Loucy (cell line): Measurements from ENCODE around the gene SCAPER.

ENCODE experiments used
- H2AFZ ChIP-seq: fragments of 200-600 bp; sonication (generic); 2 replicates; pipeline ENCODE4 v1.6.0; 2016; ENCODE audit warnings: antibody characterized with exemption, mild to moderate bottlenecking, low read length, moderate library complexity
- H3F3A ChIP-seq: fragments of 200-600 bp; 2 replicates; pipeline ENCODE4 v1.6.0; 2016; ENCODE audit warnings: antibody characterized with exemption, low read depth, mild to moderate bottlenecking
- H3K27me3 ChIP-seq: fragments of 200-600 bp; sonication (generic); 2 replicates; pipeline ENCODE4 v1.6.1; 2014; ENCODE audit warnings: low read length, mild to moderate bottlenecking; ENCODE audit not compliant: insufficient read depth, poor library complexity, severe bottlenecking
- H3K36me3 ChIP-seq: fragments of 200-600 bp; sonication (generic); 2 replicates; pipeline ENCODE4 v1.6.1; 2016; ENCODE audit warnings: low read length; ENCODE audit not compliant: insufficient read depth
- H3K4me1 ChIP-seq: fragments of 200-600 bp; sonication (generic); 2 replicates; pipeline ENCODE4 v1.5.1; 2014; ENCODE audit warnings: low read length, mild to moderate bottlenecking; ENCODE audit not compliant: insufficient read depth, poor library complexity, severe bottlenecking
- H3K4me2 ChIP-seq: fragments of 200-600 bp; sonication (generic); 2 replicates; pipeline ENCODE4 v1.6.0; 2014; ENCODE audit warnings: antibody characterized with exemption, low read length, low read depth, mild to moderate bottlenecking; ENCODE audit not compliant: poor library complexity, severe bottlenecking
- H3K4me3 ChIP-seq: fragments of 200-600 bp; sonication (generic); 2 replicates; pipeline ENCODE4 v1.5.1; 2014; ENCODE audit warnings: low read length, mild to moderate bottlenecking, mixed read lengths; ENCODE audit not compliant: poor library complexity, severe bottlenecking
- H3K79me2 ChIP-seq: fragments of 200-600 bp; sonication (generic); 2 replicates; pipeline ENCODE4 v1.6.1; 2014; ENCODE audit warnings: low read length; ENCODE audit not compliant: insufficient read depth
- H3K9ac ChIP-seq: fragments of 200-600 bp; sonication (generic); 2 replicates; pipeline ENCODE4 v1.6.0; 2014; ENCODE audit warnings: mild to moderate bottlenecking, low read depth, low read length, moderate library complexity; ENCODE audit not compliant: poor library complexity, severe bottlenecking
- H3K9me2 ChIP-seq: fragments of 200-600 bp; sonication (generic); replicated peaks from 2 replicates; pipeline ENCODE4 v1.6.1; 2016; ENCODE audit warnings: low read depth, low read length, mixed read lengths
- H3K9me3 ChIP-seq: fragments of 200-600 bp; sonication (generic); 2 replicates; pipeline ENCODE4 v1.6.1; 2014; ENCODE audit warnings: mild to moderate bottlenecking, antibody characterized with exemption, low read length, low read depth; ENCODE audit not compliant: insufficient read depth
- H4K20me1 ChIP-seq: fragments of 200-600 bp; sonication (generic); 2 replicates; pipeline ENCODE4 v1.6.0; 2014; ENCODE audit warnings: antibody characterized with exemption, low read length, mild to moderate bottlenecking; ENCODE audit not compliant: insufficient read depth, poor library complexity, severe bottlenecking
- EZH2phosphoT487 ChIP-seq: fragments of 200-600 bp; IDR thresholded peaks from 2 replicates; pipeline ENCODE4 v1.6.1; 2018; ENCODE audit warnings: antibody characterized with exemption, mild to moderate bottlenecking, moderate library complexity, borderline replicate concordance
- TF ChIP-seq, protein P1 (sequence below): fragments of 200-600 bp; sonication (generic); conservative IDR thresholded peaks from 2 replicates; pipeline ENCODE4 v1.5.1; 2014; ENCODE audit warnings: mild to moderate bottlenecking, antibody characterized with exemption, low read length

The SCAPER gene

DNA sequence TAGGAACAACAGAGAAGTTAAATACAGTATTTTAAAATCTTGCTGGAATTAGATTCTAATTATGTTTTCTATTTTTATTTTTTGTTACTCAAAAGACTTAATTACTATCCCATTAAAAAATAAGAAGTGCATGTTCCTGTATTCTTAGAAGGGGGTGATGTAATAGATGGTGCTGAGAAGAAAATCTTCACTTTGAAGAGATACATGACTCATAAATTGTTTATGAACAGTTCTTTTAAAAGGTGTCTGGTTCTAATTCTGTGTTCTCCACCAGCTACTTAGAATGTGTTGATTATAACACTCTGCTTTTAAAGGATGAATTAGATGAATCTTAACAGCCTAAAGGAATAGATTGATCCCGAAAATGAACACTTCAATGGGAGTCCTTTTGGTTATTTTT is 34.6 kb upstream of the SCAPER start:
- H3K9ac ChIP-seq, result no peak overlapping the region
- peaks cover under 1% of the 10 kb centered on the region; the same call in 1 of the 2 replicates for H3K79me2 ChIP-seq
- peaks cover 16% of the 10 kb centered on the region for H3K4me1 ChIP-seq
- no peak overlapping the region for H2AFZ ChIP-seq
- H3K4me3 ChIP-seq, result no peak overlapping the region
- H3K36me3 ChIP-seq, result peaks cover 7% of the 10 kb centered on the region; the same call in 1 of the 2 replicates
- no peaks in the 10 kb centered on the region for H3K9me3 ChIP-seq
- TF ChIP-seq, protein P1, sequence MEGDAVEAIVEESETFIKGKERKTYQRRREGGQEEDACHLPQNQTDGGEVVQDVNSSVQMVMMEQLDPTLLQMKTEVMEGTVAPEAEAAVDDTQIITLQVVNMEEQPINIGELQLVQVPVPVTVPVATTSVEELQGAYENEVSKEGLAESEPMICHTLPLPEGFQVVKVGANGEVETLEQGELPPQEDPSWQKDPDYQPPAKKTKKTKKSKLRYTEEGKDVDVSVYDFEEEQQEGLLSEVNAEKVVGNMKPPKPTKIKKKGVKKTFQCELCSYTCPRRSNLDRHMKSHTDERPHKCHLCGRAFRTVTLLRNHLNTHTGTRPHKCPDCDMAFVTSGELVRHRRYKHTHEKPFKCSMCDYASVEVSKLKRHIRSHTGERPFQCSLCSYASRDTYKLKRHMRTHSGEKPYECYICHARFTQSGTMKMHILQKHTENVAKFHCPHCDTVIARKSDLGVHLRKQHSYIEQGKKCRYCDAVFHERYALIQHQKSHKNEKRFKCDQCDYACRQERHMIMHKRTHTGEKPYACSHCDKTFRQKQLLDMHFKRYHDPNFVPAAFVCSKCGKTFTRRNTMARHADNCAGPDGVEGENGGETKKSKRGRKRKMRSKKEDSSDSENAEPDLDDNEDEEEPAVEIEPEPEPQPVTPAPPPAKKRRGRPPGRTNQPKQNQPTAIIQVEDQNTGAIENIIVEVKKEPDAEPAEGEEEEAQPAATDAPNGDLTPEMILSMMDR, result no peak
- no peak for TF ChIP-seq EZH2phosphoT487
- H3K27me3 ChIP-seq, result no peaks in the 10 kb centered on the region
- H3F3A ChIP-seq, result no peaks in the 10 kb centered on the region
- no peak overlapping the region for H3K4me2 ChIP-seq
- H3K9me2 ChIP-seq, result no peaks in the 10 kb centered on the region
- H4K20me1 ChIP-seq, result no peaks in the 10 kb centered on the region

DNA sequence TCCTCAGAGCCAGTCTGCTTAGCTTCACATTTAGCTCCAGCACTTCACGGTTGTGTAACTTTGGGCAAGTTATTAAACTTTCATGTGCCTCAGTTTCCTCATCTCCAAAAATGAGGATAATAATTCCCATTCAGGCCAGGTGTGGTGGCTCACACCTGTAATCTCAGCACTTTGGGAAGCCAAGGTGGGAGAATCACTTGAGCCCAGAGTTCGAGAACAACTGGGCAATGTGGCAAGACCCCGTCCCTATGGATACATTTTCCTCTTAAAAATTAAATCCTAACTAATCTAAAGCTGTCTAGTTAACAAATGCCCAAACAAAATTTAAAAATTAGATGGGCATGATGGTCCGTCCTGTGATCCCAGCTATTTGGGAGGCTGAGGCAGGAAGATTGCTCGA is 33.6 kb upstream of the SCAPER start:
- Histone ChIP-seq H3K79me2 (peaks cover 10% of the 10 kb centered on the region), H3F3A (no peaks in the 10 kb centered on the region), H3K4me3 (no peak overlapping the region), H3K9me2 (no peaks in the 10 kb centered on the region), H4K20me1 (peaks cover 8% of the 10 kb centered on the region), H2AFZ (no peak overlapping the region), H3K9me3 (no peaks in the 10 kb centered on the region), H3K36me3 (no peaks in the 10 kb centered on the region; the same call in 1 of the 2 replicates), H3K4me1 (peaks cover 25% of the 10 kb centered on the region), H3K9ac (no peak overlapping the region), H3K4me2 (no peak overlapping the region), H3K27me3 (no peaks in the 10 kb centered on the region)
- TF ChIP-seq, protein P1, result no peak
- no peak for TF ChIP-seq EZH2phosphoT487

DNA sequence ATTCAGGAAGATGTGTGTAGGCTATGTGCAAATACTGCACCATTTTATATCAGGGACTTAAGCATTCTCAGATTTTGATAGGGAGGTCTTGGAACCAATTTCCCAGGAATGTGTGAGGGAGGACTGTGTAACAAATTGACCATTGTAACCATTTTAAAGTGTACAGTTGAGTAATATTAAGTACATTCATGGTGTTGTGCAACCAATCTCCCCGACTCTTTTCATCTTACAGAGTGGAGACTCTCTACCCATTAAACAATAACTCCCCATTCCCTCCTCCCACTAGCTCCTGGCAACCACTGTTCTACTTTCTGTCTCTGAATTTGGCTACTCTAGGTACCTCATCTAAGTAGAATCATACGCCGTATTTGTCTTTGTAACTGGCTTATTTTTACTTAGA is 31.5 kb upstream of the SCAPER start:
- no peaks in the 10 kb centered on the region for H3K9me2 ChIP-seq
- H2AFZ ChIP-seq, result no peak overlapping the region
- no peaks in the 10 kb centered on the region for H3K9me3 ChIP-seq
- peaks cover 31% of the 10 kb centered on the region for H3K79me2 ChIP-seq
- H3K36me3 ChIP-seq, result no peaks in the 10 kb centered on the region; the same call in 1 of the 2 replicates
- peaks cover 40% of the 10 kb centered on the region for H3K4me1 ChIP-seq
- no peak for TF ChIP-seq EZH2phosphoT487
- TF ChIP-seq, protein P1, result no peak
- H3F3A ChIP-seq, result no peaks in the 10 kb centered on the region
- no peak overlapping the region for H3K4me3 ChIP-seq
- H3K9ac ChIP-seq, result no peak overlapping the region
- no peaks in the 10 kb centered on the region for H3K27me3 ChIP-seq
- H4K20me1 ChIP-seq, result peaks cover 24% of the 10 kb centered on the region
- H3K4me2 ChIP-seq, result no peak overlapping the region
